ENCODE results near the gene SERPINA6. TPM values are rescaled to one million over a fixed set of nuclear protein-coding genes. Genes with fewer than 3 reads are reported as not detected.

Gene SERPINA6
- total RNA-seq, 1 experiment from 2014 or later, result not detected

DNA sequence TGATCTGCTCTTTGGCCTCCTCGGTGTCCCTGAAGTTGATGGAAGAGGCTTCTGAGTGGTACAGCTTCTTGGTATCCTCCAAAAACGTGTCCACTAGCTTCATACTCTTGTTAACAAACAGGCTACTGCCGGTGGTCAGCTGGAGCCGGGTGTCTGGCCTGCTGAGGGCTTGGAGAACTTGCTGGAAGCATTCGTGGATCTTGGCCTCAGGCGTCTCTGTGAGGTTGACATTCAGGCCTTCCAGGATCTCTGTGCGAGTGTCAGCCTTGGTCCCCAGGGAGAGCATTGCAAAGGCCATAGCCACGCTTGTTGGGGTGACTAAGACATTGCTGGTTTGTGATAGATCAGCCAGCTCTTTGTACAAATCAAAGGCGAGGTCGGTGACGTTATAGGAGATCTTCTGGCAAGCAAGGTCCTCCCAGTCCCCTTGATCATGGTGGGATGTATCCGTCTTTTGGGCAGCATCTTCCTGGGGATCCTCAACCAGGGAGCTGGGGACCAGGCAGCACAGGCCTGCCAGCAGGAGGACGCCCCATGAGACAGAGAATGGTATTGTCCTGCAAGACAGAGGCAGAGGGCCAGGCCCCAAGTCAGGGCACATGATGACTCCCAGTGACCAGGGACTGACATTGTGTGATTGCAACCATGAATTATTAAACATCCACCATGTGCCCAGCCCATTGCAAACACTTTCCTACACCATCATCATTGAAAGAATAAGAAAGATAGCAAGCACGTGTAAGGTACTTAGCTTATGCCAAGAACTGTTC is 43.2 kb upstream of the SERPINA6 start, which contains the start of gene SERPINA2:
Gene SERPINA2 (minus strand): TSS at position 553 of the 770 bp plus-strand sequence.
- no peak for DNase-seq

GRCh38 chr14:94365624-94366023 is 42.5 kb upstream of the SERPINA6 start:
- no peaks in the 10 kb centered on the region for H4K20me1 ChIP-seq (ENCODE audit: insufficient read depth)
- H3F3A ChIP-seq (ENCODE audit: insufficient read depth, low read depth), result no peaks in the 10 kb centered on the region
- ChIA-PET POLR2A (ENCODE audit: unreplicated experiment) (no interaction called here), CTCF (no interaction called here)
- H3K79me2 ChIP-seq (ENCODE audit: low read depth), result no peaks in the 10 kb centered on the region
- no peak overlapping the region for H3K4me3 ChIP-seq
- TF ChIP-seq, protein P1, sequence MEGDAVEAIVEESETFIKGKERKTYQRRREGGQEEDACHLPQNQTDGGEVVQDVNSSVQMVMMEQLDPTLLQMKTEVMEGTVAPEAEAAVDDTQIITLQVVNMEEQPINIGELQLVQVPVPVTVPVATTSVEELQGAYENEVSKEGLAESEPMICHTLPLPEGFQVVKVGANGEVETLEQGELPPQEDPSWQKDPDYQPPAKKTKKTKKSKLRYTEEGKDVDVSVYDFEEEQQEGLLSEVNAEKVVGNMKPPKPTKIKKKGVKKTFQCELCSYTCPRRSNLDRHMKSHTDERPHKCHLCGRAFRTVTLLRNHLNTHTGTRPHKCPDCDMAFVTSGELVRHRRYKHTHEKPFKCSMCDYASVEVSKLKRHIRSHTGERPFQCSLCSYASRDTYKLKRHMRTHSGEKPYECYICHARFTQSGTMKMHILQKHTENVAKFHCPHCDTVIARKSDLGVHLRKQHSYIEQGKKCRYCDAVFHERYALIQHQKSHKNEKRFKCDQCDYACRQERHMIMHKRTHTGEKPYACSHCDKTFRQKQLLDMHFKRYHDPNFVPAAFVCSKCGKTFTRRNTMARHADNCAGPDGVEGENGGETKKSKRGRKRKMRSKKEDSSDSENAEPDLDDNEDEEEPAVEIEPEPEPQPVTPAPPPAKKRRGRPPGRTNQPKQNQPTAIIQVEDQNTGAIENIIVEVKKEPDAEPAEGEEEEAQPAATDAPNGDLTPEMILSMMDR (conservative IDR thresholded peaks at IDR 0.05), result no peak
- no peak for TF ChIP-seq EZH2 (IDR thresholded peaks at IDR 0.05; ENCODE audit: low read depth)
- no peak for DNase-seq
- no peaks in the 10 kb centered on the region for H3K9me2 ChIP-seq (ENCODE audit: insufficient read depth)
- no TSS peak for BruUV-seq (replicated peaks)
- no peaks in the 10 kb centered on the region for H3K9me3 ChIP-seq (ENCODE audit: insufficient read depth, low read depth)
- no peak overlapping the region for H2AFZ ChIP-seq
- peaks cover 10% of the 10 kb centered on the region for H3K27me3 ChIP-seq (ENCODE audit: insufficient read depth, low read depth)
- intact Hi-C loops (cut with micrococcal nuclease; ENCODE audit: unreplicated experiment), result no loop called here
- no peak overlapping the region for H3K27ac ChIP-seq
- no peak overlapping the region for H3K4me2 ChIP-seq
- H3K36me3 ChIP-seq (ENCODE audit: low read depth), result no peaks in the 10 kb centered on the region
- H3K4me1 ChIP-seq (replicated peaks; ENCODE audit: insufficient read depth), result no peaks in the 10 kb centered on the region

More for the DNA sequence above, 43.2 kb upstream of the SERPINA6 start, which contains the start of gene SERPINA2:
- Histone ChIP-seq H3F3A (ENCODE audit: insufficient read depth, low read depth) (no peaks in the 10 kb centered on the region), H3K9me2 (ENCODE audit: insufficient read depth) (no peaks in the 10 kb centered on the region), H3K27ac (no peak within 1 kb of the TSS), H3K9me3 (ENCODE audit: insufficient read depth, low read depth) (no peaks in the 10 kb centered on the region), H3K4me1 (replicated peaks; ENCODE audit: insufficient read depth) (no peaks in the 10 kb centered on the region), H2AFZ (no peak within 1 kb of the TSS), H3K27me3 (ENCODE audit: insufficient read depth, low read depth) (peaks cover 10% of the 10 kb centered on the region), H3K36me3 (ENCODE audit: low read depth) (no peaks in the 10 kb centered on the region), H3K4me2 (no peak within 1 kb of the TSS), H3K4me3 (no peak within 1 kb of the TSS), H4K20me1 (ENCODE audit: insufficient read depth) (no peaks in the 10 kb centered on the region), H3K79me2 (ENCODE audit: low read depth) (no peaks in the 10 kb centered on the region)
- intact Hi-C loops (cut with micrococcal nuclease; ENCODE audit: unreplicated experiment), result no loop called here
- CTCF ChIA-PET, result no interaction called here
- TF ChIP-seq, protein P1 (conservative IDR thresholded peaks at IDR 0.05), result no peak
- no peak for TF ChIP-seq EZH2 (IDR thresholded peaks at IDR 0.05; ENCODE audit: low read depth)
- no TSS peak for BruUV-seq (replicated peaks)
- POLR2A ChIA-PET (ENCODE audit: unreplicated experiment), result no interaction called here

- TF ChIP-seq EZH2 (IDR thresholded peaks at IDR 0.05; ENCODE audit: low read depth), result no peak
- TF ChIP-seq, protein P1 (conservative IDR thresholded peaks at IDR 0.05), result no peak
- no peak for DNase-seq
- Histone ChIP-seq H3K4me3 (no peak overlapping the region), H4K20me1 (ENCODE audit: insufficient read depth) (no peaks in the 10 kb centered on the region), H3K4me2 (no peak overlapping the region), H2AFZ (no peak overlapping the region), H3F3A (ENCODE audit: insufficient read depth, low read depth) (no peaks in the 10 kb centered on the region), H3K79me2 (ENCODE audit: low read depth) (no peaks in the 10 kb centered on the region), H3K27ac (no peak overlapping the region), H3K9me2 (ENCODE audit: insufficient read depth) (no peaks in the 10 kb centered on the region), H3K4me1 (replicated peaks; ENCODE audit: insufficient read depth) (no peaks in the 10 kb centered on the region), H3K36me3 (ENCODE audit: low read depth) (no peaks in the 10 kb centered on the region), H3K9me3 (ENCODE audit: insufficient read depth, low read depth) (no peaks in the 10 kb centered on the region), H3K27me3 (ENCODE audit: insufficient read depth, low read depth) (peaks cover 10% of the 10 kb centered on the region)
- BruUV-seq (replicated peaks), result no TSS peak
- CTCF ChIA-PET, result no interaction called here
- intact Hi-C loops (cut with micrococcal nuclease; ENCODE audit: unreplicated experiment), result no loop called here
- POLR2A ChIA-PET (ENCODE audit: unreplicated experiment), result no interaction called here
These were observed 41.8 kb upstream of the SERPINA6 start for GRCh38 chr14:94364964-94365363.

Data from PC-9 (cell line).